ENCODE measurements around the gene LRPPRC. TPM values are rescaled to one million over a fixed set of nuclear protein-coding genes. Genes with fewer than 3 reads are reported as not detected.

The LRPPRC gene
- 10 to 100 TPM; 75.9 to 95.3 (median 81.5) TPM for total RNA-seq

- ATAC-seq = peak; percentile 99
- Histone ChIP-seq H3K9me3 (no peaks in the 10 kb centered on the region), H3K4me1 (peaks cover 22 to 35% of the 10 kb centered on the region in 2 donors), H3K27me3 (no peaks in the 10 kb centered on the region), H3K36me3 (peaks cover 0 to 12% of the 10 kb centered on the region in 2 donors), H3K27ac (peak within 1 kb of the TSS; percentile 74 to 97 (median 92)), H3K4me3 (peak within 1 kb of the TSS; percentile 78 to 99 (median 96))
- DNase-seq = peak; percentile 95
- intact Hi-C loops (cut with DNase I; ENCODE audit: low total_unique reads) (loop anchor here (2.0 to 5.0 kb wide), 3 partner anchors 171 to 819 kb away; partner anchors contain the start of genes CAMKMT, PPM1B and PREPL), in situ Hi-C loops (cut with MboI; ENCODE audit: low sequenced_read_pairs in 4 of 4) (no loop called here)
- TF ChIP-seq POLR2A (IDR thresholded peaks at IDR 0.05) (peak; percentile 77 to 94), CTCF (IDR thresholded peaks at IDR 0.05 in 4 of 5, conservative IDR thresholded peaks at IDR 0.05 in 1 of 5) (peak in 1 of 5 experiments; percentile 22)
Observed at GRCh38 chr2:43995733-43996533, at the start of gene LRPPRC. TSS of gene LRPPRC (minus strand) at chr2:43995989. CDS start at chr2:43995947, 42 bp downstream.

DNA sequence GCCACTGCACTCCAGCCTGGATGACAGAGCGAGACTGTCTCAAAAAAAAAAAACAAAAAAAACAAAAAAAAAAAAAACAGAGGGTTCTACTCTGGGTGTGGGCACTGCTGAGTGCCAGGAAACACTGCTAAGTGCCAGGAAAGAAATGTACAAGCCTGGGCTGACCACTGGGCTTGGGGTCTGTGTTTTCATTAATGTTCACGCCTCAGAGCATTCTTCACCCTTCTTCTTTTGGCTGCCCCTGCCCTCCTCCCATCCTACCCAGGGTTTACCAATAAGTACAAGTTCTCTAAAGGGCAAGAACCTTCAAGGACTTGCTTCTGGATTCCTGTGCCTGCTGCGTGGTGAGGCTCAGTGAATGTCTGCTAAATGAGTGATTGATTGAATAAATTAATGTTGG, 49.3 kb upstream of the LRPPRC start:
- H3K27me3 ChIP-seq = no peaks in the 10 kb centered on the region
- ATAC-seq = no peak
- in situ Hi-C loops (cut with MboI; ENCODE audit: low sequenced_read_pairs in 4 of 4) (loop anchor here (10.0 to 25.0 kb wide), 4 partner anchors 250 to 917 kb away; partner anchors contain the start of gene SIX3 (in 1 of the 4)), intact Hi-C loops (cut with DNase I; ENCODE audit: low total_unique reads) (loop anchor here (2.0 kb wide), 3 partner anchors 30 to 434 kb away; no protein-coding TSS in a partner anchor)
- no peak overlapping the region for H3K4me3 ChIP-seq
- peaks cover 3 to 4% of the 10 kb centered on the region in 2 donors for H3K4me1 ChIP-seq
- no peak overlapping the region for H3K27ac ChIP-seq
- H3K9me3 ChIP-seq = no peaks in the 10 kb centered on the region
- no peak for DNase-seq
- no peaks in the 10 kb centered on the region for H3K36me3 ChIP-seq
- TF ChIP-seq CTCF (IDR thresholded peaks at IDR 0.05 in 4 of 5, conservative IDR thresholded peaks at IDR 0.05 in 1 of 5) (no peak), POLR2A (IDR thresholded peaks at IDR 0.05) (no peak)

DNA sequence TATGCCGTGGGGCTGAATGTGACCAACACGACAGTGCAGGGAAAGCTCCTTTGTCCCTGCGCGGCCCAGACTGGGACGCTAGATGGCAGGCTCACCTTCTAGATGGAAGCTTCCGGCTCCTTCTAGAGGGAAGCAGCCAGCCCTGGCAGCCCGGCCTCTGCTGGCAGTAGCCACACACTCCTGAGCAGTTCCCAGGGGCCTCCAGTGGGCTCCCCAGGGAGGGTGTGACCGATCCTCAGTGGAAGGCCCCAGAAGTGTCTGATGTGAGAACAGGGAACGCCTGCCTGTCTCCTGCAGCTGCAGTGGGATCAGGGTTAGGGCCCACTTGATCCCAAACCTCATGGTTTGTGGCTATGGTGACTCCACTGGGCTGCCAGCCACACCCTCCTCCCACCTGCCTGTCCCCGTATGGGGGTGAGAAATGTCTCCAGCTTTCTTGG, 48.5 kb upstream of the LRPPRC start:
- Histone ChIP-seq H3K27ac (peak overlapping the region; percentile 44 to 58 (median 48)), H3K9me3 (no peaks in the 10 kb centered on the region), H3K4me3 (peak overlapping the region in 1 of 4 donors; percentile 17), H3K4me1 (peaks cover 3 to 4% of the 10 kb centered on the region in 2 donors), H3K36me3 (no peaks in the 10 kb centered on the region), H3K27me3 (no peaks in the 10 kb centered on the region)
- TF ChIP-seq CTCF (IDR thresholded peaks at IDR 0.05 in 4 of 5, conservative IDR thresholded peaks at IDR 0.05 in 1 of 5) = peak; percentile 74 to 93 (median 90)
- TF ChIP-seq POLR2A (IDR thresholded peaks at IDR 0.05) = no peak
- intact Hi-C loops (cut with DNase I; ENCODE audit: low total_unique reads) = loop anchor here (1.0 to 5.0 kb wide), 6 partner anchors 30 to 913 kb away; no protein-coding TSS in a partner anchor
- DNase-seq = peak; percentile 74 to 84
- in situ Hi-C loops (cut with MboI; ENCODE audit: low sequenced_read_pairs in 4 of 4) = loop anchor here (10.0 to 25.0 kb wide), 4 partner anchors 250 to 918 kb away; partner anchors contain the start of gene SIX3 (in 1 of the 4)
- peak; percentile 96 to 99 for ATAC-seq

GRCh38 chr2:44040365-44040764, 44.6 kb upstream of the LRPPRC start:
- Histone ChIP-seq H3K4me1 (peaks cover 3 to 4% of the 10 kb centered on the region in 2 donors), H3K36me3 (no peaks in the 10 kb centered on the region), H3K4me3 (no peak overlapping the region), H3K27ac (no peak overlapping the region), H3K9me3 (no peaks in the 10 kb centered on the region), H3K27me3 (no peaks in the 10 kb centered on the region)
- ATAC-seq (no peak), DNase-seq (no peak)
- in situ Hi-C loops (cut with MboI; ENCODE audit: low sequenced_read_pairs in 4 of 4) = loop anchor here (10.0 to 25.0 kb wide), 4 partner anchors 254 to 922 kb away; partner anchors contain the start of gene SIX3 (in 1 of the 4)
- TF ChIP-seq CTCF (IDR thresholded peaks at IDR 0.05 in 4 of 5, conservative IDR thresholded peaks at IDR 0.05 in 1 of 5) (no peak), POLR2A (IDR thresholded peaks at IDR 0.05) (no peak)
- intact Hi-C loops (cut with DNase I; ENCODE audit: low total_unique reads) = loop anchor here (5.0 kb wide), 2 partner anchors 302 to 917 kb away; no protein-coding TSS in a partner anchor

Data from gastrocnemius medialis (tissue), 4 donors.